Measurements from ENCODE around the gene KIF6.

DNA sequence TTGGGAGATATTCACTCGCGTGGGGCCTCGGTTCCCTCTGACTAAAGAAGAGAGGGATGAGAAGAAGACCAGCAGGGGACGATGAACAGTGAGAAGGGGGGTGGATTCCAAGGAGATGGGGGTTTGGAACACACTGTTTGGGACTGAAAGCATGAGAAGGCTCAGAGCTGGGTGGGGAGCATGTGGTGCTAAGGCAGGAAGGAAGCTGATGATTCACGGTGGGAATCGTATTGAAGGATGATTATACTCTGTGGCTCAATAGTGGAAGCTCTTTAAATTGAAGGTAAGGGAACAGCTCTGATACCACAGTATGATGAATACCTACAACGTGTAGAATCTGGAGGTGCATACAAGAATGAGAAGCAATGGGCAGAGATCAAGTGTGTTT is 285.2 kb downstream of the KIF6 start:
- no peak for TF ChIP-seq POLR2A (IDR thresholded peaks at IDR 0.05)
- no peak for TF ChIP-seq CTCF (IDR thresholded peaks at IDR 0.05)

Data from uterus (tissue), 2 donors.